ENCODE results near the gene ENOX2.
"Not testable (repeated sequence)": the region's sequence is repeated elsewhere in the genome, so short reads cannot be mapped to it uniquely, and the experiment has no call there.

The ENOX2 gene

GRCh38 chrX:130827648-130828047 lies 75.4 kb downstream of the ENOX2 start:
- DNase-seq (ENCODE audit: insufficient read length, low spot score), result no peak
- FAIRE-seq, result no peak
- TF ChIP-seq POLR2A (IDR thresholded peaks at IDR 0.05; ENCODE audit: low read depth, low read length), result no peak

DNA sequence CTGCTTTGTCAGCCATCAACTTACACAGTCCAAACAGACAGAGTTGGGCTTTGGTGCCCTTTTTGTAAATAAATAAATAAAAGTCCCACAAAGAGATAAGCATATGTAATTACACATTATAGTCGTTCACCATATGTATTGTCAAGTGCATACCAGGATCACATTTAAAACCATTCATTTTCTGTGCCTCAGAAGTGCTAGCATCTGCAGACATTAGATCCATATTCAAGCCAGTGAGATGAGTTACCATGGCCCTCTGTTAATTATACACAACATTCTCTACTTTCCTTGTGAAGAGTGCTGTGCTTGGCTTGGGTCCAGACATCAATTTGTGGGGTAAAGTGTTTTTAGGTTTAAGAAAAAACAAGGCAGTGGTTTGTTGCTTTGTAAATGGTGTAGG lies 76.8 kb downstream of the ENOX2 start:
- TF ChIP-seq POLR2A (IDR thresholded peaks at IDR 0.05; ENCODE audit: low read depth, low read length), result no peak
- no peak for DNase-seq (ENCODE audit: insufficient read length, low spot score)
- no peak for FAIRE-seq

GRCh38 chrX:130825525-130825924 lies 77.5 kb downstream of the ENOX2 start:
- no peak for FAIRE-seq

GRCh38 chrX:130819367-130819766 lies 83.6 kb downstream of the ENOX2 start:
- DNase-seq (ENCODE audit: insufficient read length, low spot score), result not testable (repeated sequence)

More at GRCh38 chrX:130825525-130825924, 77.5 kb downstream of the ENOX2 start:
- TF ChIP-seq POLR2A (IDR thresholded peaks at IDR 0.05; ENCODE audit: low read depth, low read length), result no peak
- no peak for DNase-seq (ENCODE audit: insufficient read length, low spot score)

GRCh38 chrX:130813932-130814331 lies 89.1 kb downstream of the ENOX2 start:
- not testable (repeated sequence) for FAIRE-seq

More at GRCh38 chrX:130819367-130819766, 83.6 kb downstream of the ENOX2 start:
- FAIRE-seq, result not testable (repeated sequence)

DNA sequence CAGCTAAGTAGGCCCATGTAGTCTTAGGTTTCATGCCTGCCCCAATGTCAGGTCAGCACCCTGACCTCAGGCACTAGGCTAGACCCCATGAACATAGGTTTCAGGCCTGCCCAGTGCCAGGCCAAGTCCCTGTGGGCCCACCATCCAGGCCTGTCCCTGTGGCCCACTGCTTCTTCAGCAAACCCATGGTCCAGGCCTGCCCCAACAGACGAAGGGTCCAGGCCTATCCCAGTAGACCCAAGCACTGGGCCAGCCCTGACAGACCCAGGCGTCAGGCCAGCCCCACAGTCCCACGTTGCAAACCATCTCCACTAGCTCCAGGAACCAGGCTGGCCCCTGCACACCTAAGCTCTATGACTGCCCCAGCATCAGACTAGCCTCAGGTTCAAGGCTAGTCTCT lies 92.4 kb downstream of the ENOX2 start:
- DNase-seq (ENCODE audit: insufficient read length, low spot score) (no peak), FAIRE-seq (no peak)
- no peak for TF ChIP-seq POLR2A (IDR thresholded peaks at IDR 0.05; ENCODE audit: low read depth, low read length)

More at GRCh38 chrX:130813932-130814331, 89.1 kb downstream of the ENOX2 start:
- DNase-seq (ENCODE audit: insufficient read length, low spot score), result not testable (repeated sequence)

DNA sequence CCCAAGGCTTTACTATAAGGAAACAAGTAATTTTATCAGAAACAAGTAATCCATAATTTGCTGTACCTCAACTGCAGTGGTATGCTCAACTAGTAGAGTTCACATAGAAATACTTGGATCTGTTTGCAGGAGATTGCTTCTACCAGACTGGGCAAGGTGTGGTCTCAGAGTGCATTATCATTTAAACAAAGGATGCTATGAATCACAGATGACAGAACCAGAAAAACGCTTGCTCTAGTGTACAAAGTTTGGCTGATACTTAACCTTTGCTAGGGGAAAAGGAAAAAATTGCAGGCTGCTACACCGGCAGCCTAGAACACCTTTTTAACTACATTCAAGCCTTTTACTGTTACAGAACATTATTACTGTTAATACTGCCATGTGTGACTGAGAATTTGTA lies 97.1 kb downstream of the ENOX2 start:
- no peak for FAIRE-seq
- no peak for TF ChIP-seq POLR2A (IDR thresholded peaks at IDR 0.05; ENCODE audit: low read depth, low read length)
- DNase-seq (ENCODE audit: insufficient read length, low spot score), result no peak

DNA sequence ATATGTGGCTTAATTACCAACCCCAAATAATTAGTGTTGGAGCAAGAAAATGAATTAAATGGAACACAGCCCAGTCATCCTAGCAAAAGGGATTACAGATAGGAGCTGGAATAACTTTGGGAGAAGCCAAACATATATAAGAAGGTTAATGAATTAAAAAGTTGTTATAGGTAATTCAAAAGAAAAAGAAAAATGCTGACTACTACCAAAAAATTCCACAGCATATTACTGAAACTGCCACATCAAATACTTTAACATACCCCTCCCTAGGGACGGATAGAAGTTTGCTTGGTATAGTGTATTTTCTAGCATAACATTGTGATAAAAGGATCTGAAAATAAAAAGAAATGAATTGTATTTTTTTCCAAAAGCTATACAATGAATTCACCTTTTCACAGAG lies 99.5 kb downstream of the ENOX2 start:
- FAIRE-seq, result no peak
- no peak for TF ChIP-seq POLR2A (IDR thresholded peaks at IDR 0.05; ENCODE audit: low read depth, low read length)
- no peak for DNase-seq (ENCODE audit: insufficient read length, low spot score)

DNA sequence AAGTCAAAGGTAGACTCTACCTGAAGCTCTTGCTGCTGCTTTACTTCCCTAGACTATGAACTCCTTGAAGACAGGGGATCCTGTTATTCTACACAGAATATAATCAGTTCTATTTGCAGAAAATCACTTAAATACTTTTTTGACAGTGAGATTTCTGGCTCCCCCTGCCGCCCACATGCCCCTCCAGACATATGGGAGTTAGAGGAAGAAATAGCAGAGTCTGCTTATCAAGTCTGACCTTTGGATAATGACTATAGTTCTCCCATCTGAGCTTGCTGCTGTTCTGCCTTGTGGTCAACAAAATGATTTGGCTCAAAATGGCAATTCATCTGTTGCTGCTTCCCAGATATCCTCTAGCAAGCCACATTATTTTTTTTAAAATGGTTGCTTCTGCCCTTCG lies 101.1 kb downstream of the ENOX2 start:
- FAIRE-seq (no peak), DNase-seq (ENCODE audit: insufficient read length, low spot score) (no peak)
- TF ChIP-seq POLR2A (IDR thresholded peaks at IDR 0.05; ENCODE audit: low read depth, low read length), result no peak

DNA sequence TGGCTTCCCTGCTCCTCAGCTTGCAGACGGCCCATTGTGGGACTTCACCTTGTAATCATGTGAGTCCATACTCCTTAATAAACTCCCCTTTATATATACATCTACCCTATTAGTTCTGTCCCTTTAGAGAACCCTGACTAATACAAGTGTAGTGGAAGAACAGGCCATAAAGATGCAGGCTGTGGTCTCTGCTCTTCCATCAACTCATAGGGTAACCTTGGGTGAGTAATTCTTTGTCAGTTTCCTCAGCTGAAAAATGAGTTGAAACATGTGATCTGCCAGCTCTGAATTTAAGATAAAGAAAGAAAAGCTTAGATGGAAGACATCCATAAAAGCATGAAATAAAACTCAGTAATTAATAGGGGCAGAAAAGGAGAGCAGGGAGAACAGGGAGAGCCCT lies 103.6 kb downstream of the ENOX2 start:
- no peak for TF ChIP-seq POLR2A (IDR thresholded peaks at IDR 0.05; ENCODE audit: low read depth, low read length)
- no peak for DNase-seq (ENCODE audit: insufficient read length, low spot score)
- no peak for FAIRE-seq

GRCh38 chrX:130793975-130794374 lies 109.0 kb downstream of the ENOX2 start:
- no peak for TF ChIP-seq POLR2A (IDR thresholded peaks at IDR 0.05; ENCODE audit: low read depth, low read length)
- DNase-seq (ENCODE audit: insufficient read length, low spot score), result no peak
- no peak for FAIRE-seq

GRCh38 chrX:130791870-130792269 lies 111.1 kb downstream of the ENOX2 start:
- not testable (repeated sequence) for FAIRE-seq; DNase-seq (ENCODE audit: insufficient read length, low spot score)

- FAIRE-seq (no peak), DNase-seq (ENCODE audit: insufficient read length, low spot score) (no peak)
- TF ChIP-seq POLR2A (IDR thresholded peaks at IDR 0.05; ENCODE audit: low read depth, low read length), result no peak
Measured at GRCh38 chrX:130789793-130790192, 113.2 kb downstream of the ENOX2 start.

DNA sequence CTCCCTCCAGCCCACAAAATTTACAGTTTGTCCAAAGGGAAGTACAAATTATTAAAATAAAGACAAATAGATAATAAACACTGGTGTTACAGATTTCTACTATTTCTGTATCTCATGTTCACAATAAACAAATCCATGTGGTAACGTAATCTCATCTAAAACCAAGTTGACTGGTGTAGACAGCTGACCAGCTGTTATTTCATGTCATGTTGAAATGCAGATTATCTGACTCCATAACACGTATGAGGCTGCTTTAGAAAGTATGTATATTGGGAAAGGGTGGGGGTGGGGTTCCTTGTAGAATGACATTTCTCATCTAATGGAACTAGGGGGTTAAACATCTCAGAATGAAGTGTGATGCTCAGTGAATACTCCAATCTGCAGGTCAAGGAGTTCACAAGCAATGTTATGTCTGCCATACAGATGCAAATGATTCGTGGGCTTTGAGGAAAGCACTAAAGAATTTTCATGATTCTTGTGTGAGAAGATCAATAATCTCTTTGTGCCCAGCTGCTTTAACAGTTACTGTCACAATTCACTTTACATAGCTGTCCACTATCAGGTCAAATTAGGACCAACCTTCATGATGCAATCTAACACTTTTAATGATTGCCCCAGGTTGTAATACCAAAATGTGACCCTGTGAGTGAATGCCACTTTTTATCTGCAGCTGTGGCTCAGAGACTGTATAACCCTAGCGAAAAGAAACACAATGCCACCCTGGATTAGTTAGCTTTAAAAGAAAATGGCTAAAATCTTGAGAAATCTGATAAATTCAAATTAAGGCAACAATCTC lies 114.0 kb downstream of the ENOX2 start:
- DNase-seq (ENCODE audit: insufficient read length, low spot score), result no peak
- FAIRE-seq, result no peak
- no peak for TF ChIP-seq POLR2A (IDR thresholded peaks at IDR 0.05; ENCODE audit: low read depth, low read length)

DNA sequence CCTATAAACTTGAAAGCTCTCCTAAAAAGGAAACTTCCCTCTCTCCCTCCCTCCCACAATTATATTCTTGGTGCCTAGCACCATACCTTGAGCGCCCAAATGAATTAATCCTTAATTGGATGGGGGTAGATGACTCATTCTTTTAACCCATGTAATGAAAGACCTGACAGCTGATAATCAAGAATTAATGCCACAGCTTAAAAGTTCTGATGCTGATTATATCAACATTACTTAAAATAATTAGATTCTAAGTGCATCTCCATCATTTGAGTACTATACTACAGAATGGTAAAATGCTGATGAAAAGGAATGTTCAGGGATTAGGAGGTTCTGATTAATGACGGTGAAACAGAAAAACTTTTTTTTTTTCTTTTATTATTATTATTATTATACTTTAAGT lies 117.0 kb downstream of the ENOX2 start:
- no peak for FAIRE-seq
- DNase-seq (ENCODE audit: insufficient read length, low spot score), result no peak
- TF ChIP-seq POLR2A (IDR thresholded peaks at IDR 0.05; ENCODE audit: low read depth, low read length), result no peak
